HG03378 (cell line): ENCODE results near the gene FAM124B.

Experiments used
- ATAC-seq: cut with Tn5 transposase; IDR thresholded peaks from one replicate; pipeline ENCODE4 v1.9.1; 2021; ENCODE audit warnings: mild to moderate bottlenecking, moderate library complexity; ENCODE audit not compliant: unreplicated experiment

Gene FAM124B

DNA sequence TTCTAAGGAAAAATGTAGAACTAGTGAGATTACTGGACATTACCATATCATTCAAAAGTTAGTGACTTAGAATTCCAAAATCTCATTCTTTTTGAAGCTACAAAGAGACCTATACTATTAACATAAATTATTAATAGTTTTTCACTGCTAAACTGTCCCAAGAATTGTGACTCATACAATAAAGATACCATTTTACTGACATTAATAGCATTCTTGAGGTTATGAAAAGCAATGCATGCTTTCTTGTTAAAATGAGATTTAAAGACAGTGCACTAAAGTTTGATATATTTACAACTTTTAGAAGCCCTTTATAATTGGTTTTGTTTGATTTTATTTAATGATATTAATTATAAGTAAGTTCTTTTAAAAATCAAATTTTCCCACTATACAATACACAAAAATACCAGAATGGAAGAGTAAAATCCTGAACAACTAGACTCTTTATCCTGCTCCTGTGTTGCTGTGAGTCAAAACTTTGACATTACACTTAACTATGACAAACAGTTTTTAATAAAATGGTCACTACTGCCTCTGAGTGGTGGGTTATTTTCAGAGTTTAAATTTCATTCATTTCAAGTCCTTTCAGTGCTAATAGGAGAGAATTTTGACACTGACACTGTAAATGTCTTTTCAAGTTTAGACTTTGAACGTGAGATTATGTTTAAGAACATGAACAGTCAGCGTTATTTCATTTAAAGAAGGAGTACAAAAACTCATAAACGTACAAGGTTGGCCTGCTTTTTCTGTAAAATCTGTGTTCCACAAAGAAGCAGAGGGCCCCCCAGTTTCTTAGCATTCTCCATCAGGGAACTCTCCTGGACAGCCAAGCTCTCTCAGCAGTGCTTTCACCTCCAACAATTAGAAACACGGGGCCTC lies 54.5 kb downstream of the FAM124B start:
- ATAC-seq = no peak

DNA sequence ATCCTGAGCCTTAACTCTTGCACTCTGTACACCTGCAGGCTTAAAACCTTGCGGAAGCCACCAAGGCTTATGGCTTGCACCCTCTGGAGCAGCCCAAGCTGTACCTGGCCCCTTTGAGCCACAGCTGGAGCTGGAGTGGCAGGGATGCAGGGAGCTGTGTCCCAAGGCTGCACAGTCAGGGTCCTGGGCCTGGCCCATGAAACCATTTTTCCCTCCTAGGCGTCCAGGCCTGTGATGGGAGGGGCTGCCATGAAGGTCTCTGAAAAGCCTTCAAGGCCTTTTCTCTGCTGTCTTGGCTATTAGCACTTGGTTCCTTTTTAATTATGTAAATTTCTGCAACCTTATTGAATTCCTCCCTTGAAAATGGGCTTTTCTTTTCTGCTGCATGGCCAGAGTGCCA lies 56.4 kb downstream of the FAM124B start:
- ATAC-seq = no peak

- no peak for ATAC-seq
Measured at GRCh38 chr2:224343226-224343625, 58.7 kb downstream of the FAM124B start.

GRCh38 chr2:224335991-224336390 lies 65.9 kb downstream of the FAM124B start:
- ATAC-seq = no peak

GRCh38 chr2:224334726-224335125 lies 67.2 kb downstream of the FAM124B start:
- ATAC-seq = no peak

DNA sequence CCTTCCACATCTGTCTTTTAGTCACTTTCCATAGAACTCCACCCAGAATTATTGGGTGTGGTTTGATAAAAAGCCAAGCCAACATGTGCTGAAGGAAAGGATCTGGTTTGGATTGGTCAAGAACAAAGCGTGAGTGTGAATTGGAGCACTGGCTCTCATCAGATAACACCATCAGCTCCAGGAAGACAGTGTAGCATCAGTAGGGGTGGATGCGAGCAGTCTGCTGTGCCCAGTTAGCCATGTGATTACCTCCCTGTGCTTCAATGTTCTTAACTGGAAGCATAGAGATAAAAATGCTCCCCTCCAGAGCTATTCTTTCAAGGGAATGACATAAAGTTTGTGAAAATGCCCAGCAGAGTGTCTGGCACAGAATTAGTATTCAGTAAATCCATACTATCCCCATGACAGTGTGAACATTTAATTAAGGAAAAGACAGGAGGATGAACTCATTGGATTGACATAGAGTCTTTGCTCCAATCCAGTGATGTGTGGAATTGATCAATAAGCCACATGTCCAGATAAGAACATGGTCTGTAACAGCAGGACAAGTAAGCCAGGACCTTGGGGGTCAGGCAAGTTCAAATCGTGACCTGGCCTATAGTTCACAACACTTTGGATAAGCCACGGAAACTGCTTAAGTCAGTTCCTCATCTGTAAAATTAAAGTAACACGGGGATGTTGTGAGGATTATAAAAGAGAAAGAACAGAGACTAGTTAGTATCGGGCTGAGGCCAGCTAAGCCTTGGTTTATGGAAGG lies 68.0 kb downstream of the FAM124B start:
- no peak for ATAC-seq

- ATAC-seq = no peak
Measured at GRCh38 chr2:224331698-224332097, 70.2 kb downstream of the FAM124B start.

GRCh38 chr2:224328798-224329197 lies 73.1 kb downstream of the FAM124B start:
- no peak for ATAC-seq
